Measurements from ENCODE around the gene LHPP.

LHPP gene

DNA sequence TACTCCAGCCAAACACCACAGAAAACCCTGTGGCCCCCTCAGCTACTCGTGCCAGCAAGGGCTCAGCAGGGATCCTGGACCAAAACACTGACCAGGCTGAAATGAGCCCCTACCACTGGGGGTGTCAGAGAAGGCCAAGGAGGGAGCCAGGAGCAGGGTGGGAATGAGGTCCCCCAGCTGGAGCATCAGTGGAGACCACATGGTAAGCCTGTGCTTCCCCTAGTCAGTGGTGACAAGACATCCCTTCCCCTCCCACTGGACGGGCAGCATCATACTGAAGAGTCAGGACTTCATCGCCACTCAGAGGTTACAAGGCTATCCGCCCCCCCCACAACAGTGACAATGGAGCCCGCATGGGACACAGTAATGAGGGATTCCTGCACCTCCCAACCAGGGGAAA, 99.6 kb downstream of the LHPP start:
- TF ChIP-seq ZNF501 (tag by site-specific recombination; IDR thresholded peaks at IDR 0.05) (no peak), ZNF621 (tag by site-specific recombination; IDR thresholded peaks at IDR 0.05) (no peak), ZNF239 (tag by site-specific recombination; IDR thresholded peaks at IDR 0.05) (no peak), MZF1 (tag by site-specific recombination; IDR thresholded peaks at IDR 0.05; ENCODE audit: borderline replicate concordance) (no peak), ZSCAN30 (tag by site-specific recombination; IDR thresholded peaks at IDR 0.05) (no peak), ZBTB8A (tag by site-specific recombination; IDR thresholded peaks at IDR 0.05) (no peak), ZEB2 (tag by site-specific recombination; IDR thresholded peaks at IDR 0.05) (no peak)
- TF ChIP-seq, protein P1, sequence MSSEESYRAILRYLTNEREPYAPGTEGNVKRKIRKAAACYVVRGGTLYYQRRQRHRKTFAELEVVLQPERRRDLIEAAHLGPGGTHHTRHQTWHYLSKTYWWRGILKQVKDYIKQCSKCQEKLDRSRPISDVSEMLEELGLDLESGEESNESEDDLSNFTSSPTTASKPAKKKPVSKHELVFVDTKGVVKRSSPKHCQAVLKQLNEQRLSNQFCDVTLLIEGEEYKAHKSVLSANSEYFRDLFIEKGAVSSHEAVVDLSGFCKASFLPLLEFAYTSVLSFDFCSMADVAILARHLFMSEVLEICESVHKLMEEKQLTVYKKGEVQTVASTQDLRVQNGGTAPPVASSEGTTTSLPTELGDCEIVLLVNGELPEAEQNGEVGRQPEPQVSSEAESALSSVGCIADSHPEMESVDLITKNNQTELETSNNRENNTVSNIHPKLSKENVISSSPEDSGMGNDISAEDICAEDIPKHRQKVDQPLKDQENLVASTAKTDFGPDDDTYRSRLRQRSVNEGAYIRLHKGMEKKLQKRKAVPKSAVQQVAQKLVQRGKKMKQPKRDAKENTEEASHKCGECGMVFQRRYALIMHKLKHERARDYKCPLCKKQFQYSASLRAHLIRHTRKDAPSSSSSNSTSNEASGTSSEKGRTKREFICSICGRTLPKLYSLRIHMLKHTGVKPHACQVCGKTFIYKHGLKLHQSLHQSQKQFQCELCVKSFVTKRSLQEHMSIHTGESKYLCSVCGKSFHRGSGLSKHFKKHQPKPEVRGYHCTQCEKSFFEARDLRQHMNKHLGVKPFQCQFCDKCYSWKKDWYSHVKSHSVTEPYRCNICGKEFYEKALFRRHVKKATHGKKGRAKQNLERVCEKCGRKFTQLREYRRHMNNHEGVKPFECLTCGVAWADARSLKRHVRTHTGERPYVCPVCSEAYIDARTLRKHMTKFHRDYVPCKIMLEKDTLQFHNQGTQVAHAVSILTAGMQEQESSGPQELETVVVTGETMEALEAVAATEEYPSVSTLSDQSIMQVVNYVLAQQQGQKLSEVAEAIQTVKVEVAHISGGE (tag by site-specific recombination; conservative IDR thresholded peaks at IDR 0.05; ENCODE audit: low read depth) = no peak
- TF ChIP-seq, protein P2, sequence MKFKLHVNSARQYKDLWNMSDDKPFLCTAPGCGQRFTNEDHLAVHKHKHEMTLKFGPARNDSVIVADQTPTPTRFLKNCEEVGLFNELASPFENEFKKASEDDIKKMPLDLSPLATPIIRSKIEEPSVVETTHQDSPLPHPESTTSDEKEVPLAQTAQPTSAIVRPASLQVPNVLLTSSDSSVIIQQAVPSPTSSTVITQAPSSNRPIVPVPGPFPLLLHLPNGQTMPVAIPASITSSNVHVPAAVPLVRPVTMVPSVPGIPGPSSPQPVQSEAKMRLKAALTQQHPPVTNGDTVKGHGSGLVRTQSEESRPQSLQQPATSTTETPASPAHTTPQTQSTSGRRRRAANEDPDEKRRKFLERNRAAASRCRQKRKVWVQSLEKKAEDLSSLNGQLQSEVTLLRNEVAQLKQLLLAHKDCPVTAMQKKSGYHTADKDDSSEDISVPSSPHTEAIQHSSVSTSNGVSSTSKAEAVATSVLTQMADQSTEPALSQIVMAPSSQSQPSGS (tag by site-specific recombination; IDR thresholded peaks at IDR 0.05; ENCODE audit: low read depth) = no peak
- TF ChIP-seq, protein P3, sequence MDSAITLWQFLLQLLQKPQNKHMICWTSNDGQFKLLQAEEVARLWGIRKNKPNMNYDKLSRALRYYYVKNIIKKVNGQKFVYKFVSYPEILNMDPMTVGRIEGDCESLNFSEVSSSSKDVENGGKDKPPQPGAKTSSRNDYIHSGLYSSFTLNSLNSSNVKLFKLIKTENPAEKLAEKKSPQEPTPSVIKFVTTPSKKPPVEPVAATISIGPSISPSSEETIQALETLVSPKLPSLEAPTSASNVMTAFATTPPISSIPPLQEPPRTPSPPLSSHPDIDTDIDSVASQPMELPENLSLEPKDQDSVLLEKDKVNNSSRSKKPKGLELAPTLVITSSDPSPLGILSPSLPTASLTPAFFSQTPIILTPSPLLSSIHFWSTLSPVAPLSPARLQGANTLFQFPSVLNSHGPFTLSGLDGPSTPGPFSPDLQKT (IDR thresholded peaks at IDR 0.05; ENCODE audit: borderline replicate concordance, low read depth, low read length) = no peak
- TF ChIP-seq, protein P4, sequence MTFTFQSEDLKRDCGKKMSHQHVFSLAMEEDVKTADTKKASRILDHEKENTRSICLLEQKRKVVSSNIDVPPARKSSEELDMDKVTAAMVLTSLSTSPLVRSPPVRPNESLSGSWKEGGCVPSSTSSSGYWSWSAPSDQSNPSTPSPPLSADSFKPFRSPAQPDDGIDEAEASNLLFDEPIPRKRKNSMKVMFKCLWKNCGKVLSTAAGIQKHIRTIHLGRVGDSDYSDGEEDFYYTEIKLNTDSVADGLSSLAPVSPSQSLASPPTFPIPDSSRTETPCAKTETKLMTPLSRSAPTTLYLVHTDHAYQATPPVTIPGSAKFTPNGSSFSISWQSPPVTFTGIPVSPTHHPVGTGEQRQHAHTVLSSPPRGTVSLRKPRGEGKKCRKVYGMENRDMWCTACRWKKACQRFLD (tag by site-specific recombination; IDR thresholded peaks at IDR 0.05) = no peak
- H3K36me3 ChIP-seq (ENCODE audit: control insufficient read depth in 2 of 2, insufficient read depth in 1 of 2, low read length in 2 of 2) = no peaks in the 10 kb centered on the region
- POLR2A ChIA-PET = no interaction called here
- CTCF ChIA-PET = interaction anchor here (0.6 kb wide), 2 partner anchors 22 to 110 kb away, joined by 3 read pairs; no protein-coding TSS in a partner anchor
- H3K4me1 ChIP-seq (ENCODE audit: control insufficient read depth, insufficient read depth, low read length) = no peaks in the 10 kb centered on the region
- no peaks in the 10 kb centered on the region for H3K9me3 ChIP-seq (ENCODE audit: control insufficient read depth, insufficient read depth, low read depth, low read length)
- no peak overlapping the region for H3K27ac ChIP-seq (ENCODE audit: extremely low read depth, low read depth, low read length)
- H3K4me3 ChIP-seq (ENCODE audit: low read depth, low read length) = no peak overlapping the region

DNA sequence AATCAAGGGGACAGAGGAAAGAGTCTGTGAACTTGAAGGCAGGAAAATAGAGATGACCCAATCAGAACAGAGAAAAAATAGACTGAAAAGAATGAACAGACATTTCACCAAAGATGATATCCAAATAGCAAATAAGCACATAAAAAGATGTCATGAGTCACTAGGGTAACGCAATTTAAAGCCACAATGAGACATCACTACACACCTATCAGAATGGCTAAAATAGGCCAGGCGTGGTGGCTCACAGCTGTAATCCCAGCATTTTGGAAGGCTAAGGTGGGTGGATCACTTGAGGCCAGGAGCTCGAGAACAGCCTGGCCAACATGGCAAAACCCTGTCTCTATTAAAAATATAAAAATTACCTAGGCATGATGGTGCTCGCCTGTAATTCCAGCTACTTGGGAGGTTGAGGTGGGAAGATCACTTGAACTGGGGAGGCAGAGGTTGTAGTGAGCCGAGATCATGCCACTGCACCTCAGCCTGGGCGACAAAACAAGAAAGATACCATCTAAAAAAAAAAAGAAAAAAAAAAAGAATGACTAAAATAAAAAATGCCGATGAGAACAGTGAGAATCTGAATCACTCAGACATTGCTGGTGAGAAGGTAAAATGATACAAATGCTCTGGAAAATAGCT, 100.9 kb downstream of the LHPP start:
- POLR2A ChIA-PET = no interaction called here
- no peaks in the 10 kb centered on the region for H3K9me3 ChIP-seq (ENCODE audit: control insufficient read depth, insufficient read depth, low read depth, low read length)
- H3K4me1 ChIP-seq (ENCODE audit: control insufficient read depth, insufficient read depth, low read length) = no peaks in the 10 kb centered on the region
- CTCF ChIA-PET = no interaction called here
- no peak overlapping the region for H3K4me3 ChIP-seq (ENCODE audit: low read depth, low read length)
- no peak overlapping the region for H3K27ac ChIP-seq (ENCODE audit: extremely low read depth, low read depth, low read length)
- no peaks in the 10 kb centered on the region for H3K36me3 ChIP-seq (ENCODE audit: control insufficient read depth in 2 of 2, insufficient read depth in 1 of 2, low read length in 2 of 2)
- no peak for TF ChIP-seq YY1 (tag by site-specific recombination; IDR thresholded peaks at IDR 0.05)
- no peak for TF ChIP-seq ZNF670 (tag by site-specific recombination; IDR thresholded peaks at IDR 0.05; ENCODE audit: low read depth)
- no peak for TF ChIP-seq ZNF707 (tag by site-specific recombination; IDR thresholded peaks at IDR 0.05)
- TF ChIP-seq ZNF529 (tag by site-specific recombination; IDR thresholded peaks at IDR 0.05; ENCODE audit: insufficient replicate concordance) = no peak
- TF ChIP-seq SALL2 (tag by site-specific recombination; IDR thresholded peaks at IDR 0.05; ENCODE audit: borderline replicate concordance) = no peak
- no peak for TF ChIP-seq MYNN (tag by site-specific recombination; IDR thresholded peaks at IDR 0.05; ENCODE audit: borderline replicate concordance)
- TF ChIP-seq, protein P5, sequence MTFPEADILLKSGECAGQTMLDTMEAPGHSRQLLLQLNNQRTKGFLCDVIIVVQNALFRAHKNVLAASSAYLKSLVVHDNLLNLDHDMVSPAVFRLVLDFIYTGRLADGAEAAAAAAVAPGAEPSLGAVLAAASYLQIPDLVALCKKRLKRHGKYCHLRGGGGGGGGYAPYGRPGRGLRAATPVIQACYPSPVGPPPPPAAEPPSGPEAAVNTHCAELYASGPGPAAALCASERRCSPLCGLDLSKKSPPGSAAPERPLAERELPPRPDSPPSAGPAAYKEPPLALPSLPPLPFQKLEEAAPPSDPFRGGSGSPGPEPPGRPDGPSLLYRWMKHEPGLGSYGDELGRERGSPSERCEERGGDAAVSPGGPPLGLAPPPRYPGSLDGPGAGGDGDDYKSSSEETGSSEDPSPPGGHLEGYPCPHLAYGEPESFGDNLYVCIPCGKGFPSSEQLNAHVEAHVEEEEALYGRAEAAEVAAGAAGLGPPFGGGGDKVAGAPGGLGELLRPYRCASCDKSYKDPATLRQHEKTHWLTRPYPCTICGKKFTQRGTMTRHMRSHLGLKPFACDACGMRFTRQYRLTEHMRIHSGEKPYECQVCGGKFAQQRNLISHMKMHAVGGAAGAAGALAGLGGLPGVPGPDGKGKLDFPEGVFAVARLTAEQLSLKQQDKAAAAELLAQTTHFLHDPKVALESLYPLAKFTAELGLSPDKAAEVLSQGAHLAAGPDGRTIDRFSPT (tag by site-specific recombination; IDR thresholded peaks at IDR 0.05) = no peak
- TF ChIP-seq, protein P6, sequence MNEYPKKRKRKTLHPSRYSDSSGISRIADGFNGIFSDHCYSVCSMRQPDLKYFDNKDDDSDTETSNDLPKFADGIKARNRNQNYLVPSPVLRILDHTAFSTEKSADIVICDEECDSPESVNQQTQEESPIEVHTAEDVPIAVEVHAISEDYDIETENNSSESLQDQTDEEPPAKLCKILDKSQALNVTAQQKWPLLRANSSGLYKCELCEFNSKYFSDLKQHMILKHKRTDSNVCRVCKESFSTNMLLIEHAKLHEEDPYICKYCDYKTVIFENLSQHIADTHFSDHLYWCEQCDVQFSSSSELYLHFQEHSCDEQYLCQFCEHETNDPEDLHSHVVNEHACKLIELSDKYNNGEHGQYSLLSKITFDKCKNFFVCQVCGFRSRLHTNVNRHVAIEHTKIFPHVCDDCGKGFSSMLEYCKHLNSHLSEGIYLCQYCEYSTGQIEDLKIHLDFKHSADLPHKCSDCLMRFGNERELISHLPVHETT (tag by site-specific recombination; IDR thresholded peaks at IDR 0.05) = no peak
- TF ChIP-seq ZNF571 (tag by site-specific recombination; IDR thresholded peaks at IDR 0.05) = no peak
- no peak for TF ChIP-seq ZNF292 (tag by site-specific recombination; IDR thresholded peaks at IDR 0.05; ENCODE audit: borderline replicate concordance, low read depth)
- TF ChIP-seq ZNF48 (tag by site-specific recombination; IDR thresholded peaks at IDR 0.05) = no peak
- no peak for TF ChIP-seq HOXD13 (CRISPR knock-in tag; IDR thresholded peaks at IDR 0.05; ENCODE audit: borderline replicate concordance)
- TF ChIP-seq EGR2 (tag by site-specific recombination; IDR thresholded peaks at IDR 0.05; ENCODE audit: low read depth) = no peak
- no peak for TF ChIP-seq ZNF335 (tag by site-specific recombination; conservative IDR thresholded peaks at IDR 0.05)
